HG03135 (cell line): ENCODE results near the gene SORCS1.

Source experiments
- ATAC-seq: cut with Tn5 transposase; IDR thresholded peaks from one replicate; pipeline ENCODE4 v1.9.1; 2021; ENCODE audit warnings: mild to moderate bottlenecking, moderate library complexity; ENCODE audit not compliant: unreplicated experiment

Gene SORCS1

GRCh38 chr10:106619346-106619745, 545.2 kb downstream of the SORCS1 start:
- no peak for ATAC-seq

- ATAC-seq, result no peak
These were observed 545.9 kb downstream of the SORCS1 start for GRCh38 chr10:106618646-106619045.

- no peak for ATAC-seq
These were observed 549.4 kb downstream of the SORCS1 start for GRCh38 chr10:106615081-106615480.

GRCh38 chr10:106614293-106614692, 550.2 kb downstream of the SORCS1 start:
- ATAC-seq, result no peak

- no peak for ATAC-seq
These were observed 552.1 kb downstream of the SORCS1 start for GRCh38 chr10:106612381-106612780.

- ATAC-seq, result no peak
These were observed 554.8 kb downstream of the SORCS1 start for GRCh38 chr10:106609470-106610266.

- ATAC-seq, result no peak
These were observed 556.4 kb downstream of the SORCS1 start for GRCh38 chr10:106608066-106608465.

GRCh38 chr10:106595281-106595680, 569.2 kb downstream of the SORCS1 start:
- ATAC-seq, result no peak

GRCh38 chr10:106593876-106594275, 570.6 kb downstream of the SORCS1 start:
- no peak for ATAC-seq

- ATAC-seq, result no peak
These were observed 572.1 kb downstream of the SORCS1 start for GRCh38 chr10:106592396-106592795.

- no peak for ATAC-seq
These were observed 582.2 kb downstream of the SORCS1 start for GRCh38 chr10:106582291-106582690.

- no peak for ATAC-seq
These were observed 586.8 kb downstream of the SORCS1 start for GRCh38 chr10:106577756-106578155.

- no peak for ATAC-seq
These were observed 587.2 kb downstream of the SORCS1 start for GRCh38 chr10:106577266-106577665.

GRCh38 chr10:106576534-106576933, 588.0 kb downstream of the SORCS1 start:
- ATAC-seq, result no peak

- ATAC-seq, result no peak
These were observed 591.4 kb downstream of the SORCS1 start for GRCh38 chr10:106573106-106573505.

- ATAC-seq, result no peak
These were observed 593.1 kb downstream of the SORCS1 start for GRCh38 chr10:106571192-106571946.

- ATAC-seq, result no peak
These were observed 594.2 kb downstream of the SORCS1 start for GRCh38 chr10:106570268-106570667.

GRCh38 chr10:106567629-106568028, 596.9 kb downstream of the SORCS1 start:
- ATAC-seq, result no peak

GRCh38 chr10:106566873-106567272, 597.6 kb downstream of the SORCS1 start:
- no peak for ATAC-seq

- no peak for ATAC-seq
These were observed 599.0 kb downstream of the SORCS1 start for GRCh38 chr10:106565546-106565945.

- no peak for ATAC-seq
These were observed 601.1 kb downstream of the SORCS1 start for GRCh38 chr10:106563384-106563783.
